M059J (cell line): ENCODE results near the gene RAP2B. TPM values are rescaled to one million over a fixed set of nuclear protein-coding genes. Genes with fewer than 3 reads are reported as not detected.

ENCODE experiments used
- DNase-seq: peaks from one replicate; pipeline ENCODE4 v3.0.0-alpha.2; 2012; ENCODE audit warnings: low read depth
- total RNA-seq: library from RNA; depleted of rRNA; stranded (reverse); fragments of >200 nt; shearing (Covaris generic); gene quantifications from 2 replicates; pipeline ENCODE4 v1.2.3, GENCODE V29; 2014

RAP2B gene
- total RNA-seq, 1 experiment from 2014 or later = 20.4 TPM

DNA sequence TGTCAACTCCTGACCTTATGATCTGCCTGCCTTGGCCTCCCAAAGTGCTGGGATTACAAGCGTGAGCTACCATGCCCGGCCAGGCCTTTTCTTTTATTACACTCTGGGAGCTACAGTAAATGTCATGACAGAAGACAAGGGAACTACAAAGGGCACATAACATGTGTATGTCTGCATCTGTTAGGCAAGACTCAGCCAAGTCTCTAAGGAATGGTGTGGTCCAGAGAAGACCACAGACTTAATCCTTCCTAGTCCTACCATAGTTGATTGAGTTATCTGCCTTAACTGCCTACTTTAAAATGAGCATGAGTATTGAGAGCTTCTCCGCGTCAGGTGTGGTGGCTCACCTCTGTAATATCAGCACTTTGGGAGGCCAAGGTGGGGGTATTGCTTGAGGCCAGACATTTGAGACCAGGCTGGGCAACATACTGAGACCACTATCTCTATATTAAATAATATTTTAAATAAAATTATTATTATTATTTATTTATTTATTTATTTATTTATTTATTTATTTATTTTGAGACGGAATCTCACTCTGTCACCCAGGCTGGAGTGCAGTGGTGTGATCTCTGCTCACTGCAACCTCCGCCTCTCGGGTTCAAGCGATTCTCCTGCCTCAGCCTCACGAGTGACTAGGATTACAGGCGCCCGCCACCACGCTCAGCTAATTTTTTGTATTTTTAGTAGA lies 31.9 kb downstream of the RAP2B start:
- peak; percentile 11 for DNase-seq

GRCh38 chr3:153195349-153195879 lies 33.4 kb downstream of the RAP2B start:
- no peak for DNase-seq

GRCh38 chr3:153209596-153209995 lies 47.6 kb downstream of the RAP2B start:
- DNase-seq = peak; percentile 91

DNA sequence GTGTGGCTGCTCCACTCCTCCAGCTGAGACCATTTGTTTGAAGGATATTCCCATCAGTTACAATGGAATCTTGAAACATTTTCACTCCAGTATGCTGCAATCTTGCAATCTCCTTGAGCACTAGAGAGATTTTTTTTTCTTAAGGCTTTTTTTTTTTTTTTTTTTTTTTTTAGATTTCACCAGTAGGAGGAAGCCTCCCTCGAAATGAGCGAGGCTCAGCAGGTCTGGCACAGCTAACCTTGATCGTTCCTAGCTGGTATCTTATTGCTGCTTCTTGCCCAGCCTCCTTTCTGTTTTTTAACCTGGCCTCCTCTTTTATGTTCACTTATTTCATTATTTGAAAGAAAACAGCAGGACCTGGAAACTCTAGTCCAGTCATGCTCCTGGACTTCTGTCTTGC lies 48.1 kb downstream of the RAP2B start:
- DNase-seq = peak; percentile 26

DNA sequence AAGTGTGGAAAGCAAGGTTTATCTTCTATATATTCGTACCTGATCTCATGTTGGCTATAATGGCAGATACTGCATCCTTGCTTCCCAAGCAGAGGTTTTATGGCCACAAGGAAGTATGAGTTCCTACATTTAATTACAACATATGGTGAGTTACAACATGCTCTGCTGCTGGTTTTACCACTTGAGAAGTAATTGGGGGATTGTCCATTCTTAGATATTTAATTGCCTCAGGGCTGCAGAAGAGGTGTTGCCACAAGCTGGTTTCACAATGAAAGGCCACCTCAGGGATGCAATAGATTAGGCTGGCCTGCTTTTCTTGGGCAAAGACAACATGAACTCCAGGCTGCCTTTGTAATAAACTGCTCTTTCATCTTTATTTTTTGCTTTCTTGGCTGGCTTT lies 48.6 kb downstream of the RAP2B start:
- DNase-seq = peak; percentile 53

DNA sequence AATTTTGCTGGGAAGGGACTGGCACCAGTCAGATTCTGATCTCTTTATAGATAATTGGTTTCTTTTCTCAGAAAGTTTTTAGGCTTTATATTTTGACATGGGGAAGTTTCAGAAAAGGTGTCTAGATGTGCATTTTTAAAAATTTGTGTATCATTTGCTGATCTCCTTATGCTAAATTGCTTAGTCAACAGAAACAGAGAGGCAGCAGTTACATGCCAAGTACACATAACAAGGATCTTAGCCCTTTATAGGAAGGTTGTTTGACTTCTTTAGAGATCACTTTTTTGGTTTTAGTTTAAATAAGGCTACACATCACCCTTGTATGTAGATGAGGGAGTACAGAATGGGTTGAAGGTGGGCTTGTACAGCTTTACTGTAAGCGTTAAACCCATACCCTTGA lies 53.5 kb downstream of the RAP2B start:
- no peak for DNase-seq

- no peak for DNase-seq
Observed at GRCh38 chr3:153215966-153216365, 53.9 kb downstream of the RAP2B start.

DNA sequence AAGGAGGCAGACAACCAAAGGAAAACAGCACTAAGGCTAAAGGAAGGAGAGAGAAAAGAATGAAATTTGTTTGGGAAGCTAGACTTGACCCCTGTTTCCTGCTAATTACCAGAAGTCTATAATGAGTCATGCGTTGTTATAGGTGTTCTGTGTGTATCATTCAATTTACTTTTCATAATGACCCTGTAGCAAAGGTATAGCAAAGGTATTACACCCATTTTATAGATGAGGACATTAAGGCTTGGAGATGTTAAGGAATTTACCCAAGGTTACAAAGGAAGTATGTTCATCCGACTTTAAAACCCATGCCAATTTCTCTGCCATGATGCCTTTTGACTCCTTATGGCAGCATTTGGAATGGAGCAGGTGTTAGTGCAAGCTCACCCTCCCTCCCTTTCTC lies 54.9 kb downstream of the RAP2B start:
- DNase-seq = no peak

GRCh38 chr3:153219146-153219545 lies 57.1 kb downstream of the RAP2B start:
- DNase-seq = peak; percentile 51
